Measurements from ENCODE around the gene ACAP3. TPM values are rescaled to one million over a fixed set of nuclear protein-coding genes. Genes with fewer than 3 reads are reported as not detected.

Gene ACAP3
- total RNA-seq, 4 donors from 2014 or later: 78.1 to 156 (median 110) TPM

DNA sequence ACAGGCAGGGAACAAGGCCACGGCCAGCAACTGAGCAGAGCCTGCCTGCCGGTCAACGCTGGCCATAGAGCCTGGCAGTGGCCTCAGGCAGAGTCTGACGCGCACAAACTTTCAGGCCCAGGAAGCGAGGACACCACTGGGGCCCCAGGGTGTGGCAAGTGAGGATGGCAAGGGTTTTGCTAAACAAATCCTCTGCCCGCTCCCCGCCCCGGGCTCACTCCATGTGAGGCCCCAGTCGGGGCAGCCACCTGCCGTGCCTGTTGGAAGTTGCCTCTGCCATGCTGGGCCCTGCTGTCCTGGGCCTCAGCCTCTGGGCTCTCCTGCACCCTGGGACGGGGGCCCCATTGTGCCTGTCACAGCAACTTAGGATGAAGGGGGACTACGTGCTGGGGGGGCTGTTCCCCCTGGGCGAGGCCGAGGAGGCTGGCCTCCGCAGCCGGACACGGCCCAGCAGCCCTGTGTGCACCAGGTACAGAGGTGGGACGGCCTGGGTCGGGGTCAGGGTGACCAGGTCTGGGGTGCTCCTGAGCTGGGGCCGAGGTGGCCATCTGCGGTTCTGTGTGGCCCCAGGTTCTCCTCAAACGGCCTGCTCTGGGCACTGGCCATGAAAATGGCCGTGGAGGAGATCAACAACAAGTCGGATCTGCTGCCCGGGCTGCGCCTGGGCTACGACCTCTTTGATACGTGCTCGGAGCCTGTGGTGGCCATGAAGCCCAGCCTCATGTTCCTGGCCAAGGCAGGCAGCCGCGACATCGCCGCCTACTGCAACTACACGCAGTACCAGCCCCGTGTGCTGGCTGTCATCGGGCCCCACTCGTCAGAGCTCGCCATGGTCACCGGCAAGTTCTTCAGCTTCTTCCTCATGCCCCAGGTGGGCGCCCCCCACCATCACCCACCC lies 23.6 kb upstream of the ACAP3 start, which contains the start of gene TAS1R3:
Gene TAS1R3 (plus strand): TSS at position 213 of the 898 bp plus-strand sequence. CDS start 66 bp downstream, at position 279.
- H3K4me3 ChIP-seq: peak within 1 kb of the TSS in 1 of 4 donors; percentile 20
- peak within 1 kb of the TSS in 3 of 4 donors; percentile 52 to 71 (median 61) for H3K27ac ChIP-seq
- no peaks in the 10 kb centered on the region for H3K27me3 ChIP-seq
- peaks cover 0 to 33% (median 0%) of the 10 kb centered on the region in 3 donors for H3K36me3 ChIP-seq
- no peak for TF ChIP-seq POLR2A (IDR thresholded peaks at IDR 0.05)
- TF ChIP-seq CTCF (IDR thresholded peaks at IDR 0.05): no peak
- H3K4me1 ChIP-seq: peaks cover 0 to 17% (median 7%) of the 10 kb centered on the region in 4 donors
- DNase-seq: peak in 2 of 3 donors; percentile 60 to 77
- H3K9me3 ChIP-seq: no peaks in the 10 kb centered on the region

- Histone ChIP-seq H3K9me3 (no peaks in the 10 kb centered on the region), H3K4me3 (peak overlapping the region in 1 of 4 donors; percentile 20), H3K4me1 (peaks cover 5 to 25% (median 12%) of the 10 kb centered on the region in 4 donors), H3K36me3 (peaks cover 0 to 29% (median 0%) of the 10 kb centered on the region in 3 donors), H3K27me3 (no peaks in the 10 kb centered on the region), H3K27ac (peak overlapping the region in 3 of 4 donors; percentile 52 to 71 (median 61))
- DNase-seq: peak in 2 of 3 donors; percentile 64 to 72
- TF ChIP-seq POLR2A (IDR thresholded peaks at IDR 0.05): no peak
- no peak for TF ChIP-seq CTCF (IDR thresholded peaks at IDR 0.05)
These were observed 22.8 kb upstream of the ACAP3 start for GRCh38 chr1:1330366-1331067.

DNA sequence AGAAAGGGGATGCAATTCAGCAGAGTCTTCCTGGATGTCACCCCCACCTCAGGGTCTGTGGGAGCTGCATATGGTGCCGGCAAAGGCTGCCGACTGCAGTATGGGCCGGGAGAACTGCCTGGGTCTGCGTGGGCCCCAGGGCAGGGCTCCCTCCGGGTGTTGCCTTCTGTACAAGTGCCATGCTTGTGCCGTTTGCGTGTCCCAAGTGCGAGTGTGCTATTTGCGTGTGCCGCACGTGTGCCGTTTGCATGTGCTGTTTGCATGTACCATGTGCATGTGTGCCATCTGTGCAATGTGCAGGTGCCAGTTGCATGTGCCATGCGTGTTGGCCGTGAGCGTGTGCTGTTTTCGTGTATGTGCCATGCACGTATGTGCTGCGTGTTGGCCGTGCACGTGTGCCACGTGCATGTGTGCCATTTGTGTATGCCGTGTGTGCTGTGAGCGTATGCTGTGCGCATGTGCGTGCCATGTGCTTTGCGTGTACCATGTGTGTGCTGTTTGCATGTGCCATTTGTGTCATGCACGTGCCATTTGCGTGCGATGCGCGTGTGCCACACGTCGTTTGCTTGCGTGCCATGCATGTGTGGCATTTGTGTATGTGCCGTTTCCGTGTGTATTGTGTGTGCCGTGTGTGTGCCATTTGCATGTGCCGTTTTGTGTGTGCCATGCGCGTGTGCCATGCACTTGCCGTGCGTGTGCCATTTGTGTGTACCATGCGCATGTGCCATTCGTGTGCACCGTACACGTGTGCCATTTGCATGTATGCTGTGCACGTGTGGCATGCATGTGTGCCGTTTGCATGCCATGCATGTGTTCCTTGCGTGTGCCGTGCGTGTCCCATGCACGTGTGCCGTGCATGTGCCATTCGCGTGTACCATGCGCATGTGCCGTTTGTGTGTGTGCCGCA lies 21.8 kb upstream of the ACAP3 start:
- H3K36me3 ChIP-seq: peaks cover 0 to 26% (median 0%) of the 10 kb centered on the region in 3 donors
- H3K4me1 ChIP-seq: peaks cover 5 to 31% (median 17%) of the 10 kb centered on the region in 4 donors
- no peaks in the 10 kb centered on the region for H3K27me3 ChIP-seq
- peak overlapping the region in 1 of 4 donors; percentile 71 for H3K27ac ChIP-seq
- no peak for TF ChIP-seq POLR2A (IDR thresholded peaks at IDR 0.05)
- TF ChIP-seq CTCF (IDR thresholded peaks at IDR 0.05): no peak
- H3K9me3 ChIP-seq: no peaks in the 10 kb centered on the region
- DNase-seq: no peak
- H3K4me3 ChIP-seq: no peak overlapping the region

DNA sequence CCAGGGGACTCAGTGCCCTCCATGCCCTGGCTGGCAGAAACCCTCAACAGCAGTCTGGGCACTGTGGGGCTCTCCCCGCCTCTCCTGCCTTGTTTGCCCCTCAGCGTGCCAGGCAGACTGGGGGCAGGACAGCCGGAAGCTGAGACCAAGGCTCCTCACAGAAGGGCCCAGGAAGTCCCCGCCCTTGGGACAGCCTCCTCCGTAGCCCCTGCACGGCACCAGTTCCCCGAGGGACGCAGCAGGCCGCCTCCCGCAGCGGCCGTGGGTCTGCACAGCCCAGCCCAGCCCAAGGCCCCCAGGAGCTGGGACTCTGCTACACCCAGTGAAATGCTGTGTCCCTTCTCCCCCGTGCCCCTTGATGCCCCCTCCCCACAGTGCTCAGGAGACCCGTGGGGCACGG lies 20.5 kb upstream of the ACAP3 start:
- Histone ChIP-seq H3K4me1 (peaks cover 5 to 35% (median 22%) of the 10 kb centered on the region in 4 donors), H3K9me3 (no peaks in the 10 kb centered on the region), H3K27ac (no peak overlapping the region), H3K36me3 (peaks cover 0 to 26% (median 0%) of the 10 kb centered on the region in 3 donors), H3K27me3 (no peaks in the 10 kb centered on the region), H3K4me3 (no peak overlapping the region)
- no peak for TF ChIP-seq POLR2A (IDR thresholded peaks at IDR 0.05)
- no peak for TF ChIP-seq CTCF (IDR thresholded peaks at IDR 0.05)
- no peak for DNase-seq

- Histone ChIP-seq H3K36me3 (peaks cover 0 to 26% (median 0%) of the 10 kb centered on the region in 3 donors), H3K27me3 (no peaks in the 10 kb centered on the region), H3K4me1 (peaks cover 0 to 36% (median 25%) of the 10 kb centered on the region in 4 donors), H3K9me3 (no peaks in the 10 kb centered on the region), H3K4me3 (no peak overlapping the region), H3K27ac (no peak overlapping the region)
- DNase-seq: no peak
- TF ChIP-seq CTCF (IDR thresholded peaks at IDR 0.05): no peak
- TF ChIP-seq POLR2A (IDR thresholded peaks at IDR 0.05): no peak
These were observed 19.6 kb upstream of the ACAP3 start for GRCh38 chr1:1327291-1327690.

All from Peyer's patch (tissue), 4 donors.